Caco-2 (cell line): ENCODE data around the gene GNPTAB. TPM values are rescaled to one million over a fixed set of nuclear protein-coding genes. Genes with fewer than 3 reads are reported as not detected.

ENCODE experiments used
- BruUV-seq: library from RNA; stranded (reverse); fragments of 400-500 nt; replicated peaks from 2 replicates; lab custom pipeline; 2021; lab: Mats Ljungman, UMichigan
- CTCF ChIA-PET: fragments of 300-600 bp; sonication (Branson Sonifier 250); formaldehyde crosslinking; loops from one replicate; lab custom pipeline; 2022; ENCODE audit warnings: antibody characterized with exemption; lab: Charles Lee
- POLR2A ChIA-PET: fragments of 300-600 bp; sonication (Branson Sonifier 250); formaldehyde crosslinking; loops from one replicate; lab custom pipeline; 2022; ENCODE audit warnings: antibody characterized with exemption; lab: Charles Lee
- DNase-seq, 2 experiments: peaks; one replicate each; pipeline versions ENCODE4 v3.0.0 to v3.0.0-alpha.2; 2020 to 2022
- H3K27me3 ChIP-seq: replicated peaks from 2 replicates; pipeline ENCODE4 v1.6.0; 2011; ENCODE audit warnings: low read length; ENCODE audit not compliant: control insufficient read depth, insufficient read depth
- H3K36me3 ChIP-seq: 2 replicates; pipeline ENCODE4 v1.5.1; 2011; ENCODE audit warnings: low read length; ENCODE audit not compliant: control insufficient read depth, insufficient read depth
- H3K4me1 ChIP-seq: fragments of 250-450 bp; sonication (Bioruptor Pico); 2 replicates; pipeline ENCODE4 v1.5.1; 2020; ENCODE audit warnings: mild to moderate bottlenecking
- H3K4me3 ChIP-seq: 2 replicates; pipeline ENCODE4 v1.5.1; 2011; ENCODE audit warnings: low read depth, mild to moderate bottlenecking, control low read depth, low read length
- H3K9me3 ChIP-seq: fragments of 250-450 bp; sonication (Bioruptor Pico); 2 replicates; pipeline ENCODE4 v1.5.1; 2020; ENCODE audit warnings: mild to moderate bottlenecking, moderate library complexity
- H3K27ac Mint-ChIP-seq: one replicate; pipeline ENCODE4 v1.8.0; 2022; ENCODE audit warnings: mixed read lengths; ENCODE audit not compliant: unreplicated experiment
- H3K27me3 Mint-ChIP-seq: one replicate; pipeline ENCODE4 v1.8.0; 2022; ENCODE audit warnings: mixed read lengths; ENCODE audit not compliant: insufficient read depth, unreplicated experiment
- H3K36me3 Mint-ChIP-seq: one replicate; pipeline ENCODE4 v1.8.0; 2022; ENCODE audit warnings: mild to moderate bottlenecking, mixed read lengths; ENCODE audit not compliant: insufficient read depth, unreplicated experiment
- H3K4me1 Mint-ChIP-seq: one replicate; pipeline ENCODE4 v1.8.0; 2022; ENCODE audit warnings: low read depth, mixed read lengths; ENCODE audit not compliant: unreplicated experiment
- H3K4me3 Mint-ChIP-seq: one replicate; pipeline ENCODE4 v1.8.0; 2022; ENCODE audit warnings: mild to moderate bottlenecking, moderate library complexity, mixed read lengths; ENCODE audit not compliant: unreplicated experiment
- H3K9me3 Mint-ChIP-seq: one replicate; pipeline ENCODE4 v1.8.0; 2022; ENCODE audit warnings: mixed read lengths; ENCODE audit not compliant: unreplicated experiment
- intact Hi-C: fragments of 100-400 bp; cut with micrococcal nuclease; formaldehyde crosslinking; loops from one replicate; pipeline ENCODE4 v1.10.0; 2022; ENCODE audit not compliant: unreplicated experiment
- total RNA-seq: library from RNA; stranded (reverse); gene quantifications from 2 replicates; pipeline ENCODE4 v1.2.3, GENCODE V29; 2022
- TF ChIP-seq, protein P1 (sequence below), 2 experiments: fragments of 200-600 bp in 1 of 2; IDR thresholded peaks; 1 replicate in 1 of 2; 2 replicates in 1 of 2; pipeline versions ENCODE4 v1.5.1 to v1.8.0; 2011 to 2022; ENCODE audit warnings: antibody characterized with exemption in 1 of 2, control low read depth in 1 of 2, inconsistent platforms in 1 of 2, low read depth in 1 of 2, low read length in 1 of 2, mild to moderate bottlenecking in 1 of 2, moderate library complexity in 1 of 2; ENCODE audit not compliant: insufficient read depth in 1 of 2, severe bottlenecking in 1 of 2, unreplicated experiment in 1 of 2

The GNPTAB gene
- total RNA-seq, 1 experiment from 2014 or later = 39.1 TPM

DNA sequence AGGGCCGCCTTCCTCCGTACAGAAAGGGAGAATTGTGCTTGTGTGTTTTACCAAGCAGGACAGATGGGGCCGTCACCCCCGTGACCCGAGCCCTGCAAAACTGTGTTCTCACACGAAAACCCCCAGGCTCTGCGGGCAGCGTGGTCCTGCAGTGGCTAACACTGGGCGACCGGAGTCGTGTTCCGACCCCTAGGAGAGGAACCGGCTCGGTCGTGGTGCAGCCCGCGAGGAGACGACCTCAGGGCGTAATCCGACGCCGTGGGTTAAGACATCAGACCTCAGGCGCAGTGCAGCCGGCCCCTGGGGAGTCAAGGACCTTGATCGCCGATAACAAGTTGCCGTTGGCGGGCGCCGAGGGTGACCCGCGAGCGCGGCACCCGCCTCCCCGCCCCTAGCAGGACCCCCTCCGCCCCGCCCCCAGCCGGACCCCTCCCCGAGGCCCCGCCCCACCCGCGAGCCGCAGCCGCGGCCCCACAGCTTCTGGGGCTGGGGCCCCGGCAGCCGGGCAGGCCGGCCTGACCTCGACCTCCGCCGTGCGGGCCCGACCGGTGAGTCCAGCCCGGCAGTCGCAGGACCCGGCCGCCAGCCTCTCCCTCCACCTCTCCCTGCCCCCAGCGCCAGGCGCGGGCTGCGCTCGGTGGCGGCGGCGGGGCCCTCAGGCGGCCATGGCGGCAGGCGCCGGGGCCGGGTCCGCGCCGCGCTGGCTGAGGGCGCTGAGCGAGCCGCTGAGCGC is 133.4 kb downstream of the GNPTAB start, which contains the start of gene CHPT1:
Gene CHPT1 (plus strand): TSS at position 444 of the 733 bp plus-strand sequence. CDS start 222 bp downstream, at position 666.
- peak within 1 kb of the TSS; percentile 94 for H3K4me3 Mint-ChIP-seq
- peak; percentile 86 to 90 for DNase-seq
- Histone ChIP-seq H3K4me3 (peak within 1 kb of the TSS; percentile 81), H3K27me3 (no peaks in the 10 kb centered on the region), H3K36me3 (no peaks in the 10 kb centered on the region), H3K4me1 (peaks cover 15% of the 10 kb centered on the region), H3K9me3 (no peaks in the 10 kb centered on the region)
- peaks cover 17% of the 10 kb centered on the region for H3K4me1 Mint-ChIP-seq
- H3K9me3 Mint-ChIP-seq = no peaks in the 10 kb centered on the region
- no peaks in the 10 kb centered on the region for H3K27me3 Mint-ChIP-seq
- H3K36me3 Mint-ChIP-seq = no peaks in the 10 kb centered on the region
- POLR2A ChIA-PET = interaction anchor here (0.6 kb wide), 2 partner anchors 134 to 191 kb away, joined by 4 read pairs; no protein-coding TSS in a partner anchor
- intact Hi-C loops = loop anchor here (1.0 to 2.0 kb wide), 4 partner anchors 27 to 127 kb away; no protein-coding TSS in a partner anchor
- CTCF ChIA-PET = interaction anchor here (1.3 kb wide), 1 partner anchor 207 kb away, joined by 3 read pairs; no protein-coding TSS in a partner anchor
- TF ChIP-seq, protein P1, sequence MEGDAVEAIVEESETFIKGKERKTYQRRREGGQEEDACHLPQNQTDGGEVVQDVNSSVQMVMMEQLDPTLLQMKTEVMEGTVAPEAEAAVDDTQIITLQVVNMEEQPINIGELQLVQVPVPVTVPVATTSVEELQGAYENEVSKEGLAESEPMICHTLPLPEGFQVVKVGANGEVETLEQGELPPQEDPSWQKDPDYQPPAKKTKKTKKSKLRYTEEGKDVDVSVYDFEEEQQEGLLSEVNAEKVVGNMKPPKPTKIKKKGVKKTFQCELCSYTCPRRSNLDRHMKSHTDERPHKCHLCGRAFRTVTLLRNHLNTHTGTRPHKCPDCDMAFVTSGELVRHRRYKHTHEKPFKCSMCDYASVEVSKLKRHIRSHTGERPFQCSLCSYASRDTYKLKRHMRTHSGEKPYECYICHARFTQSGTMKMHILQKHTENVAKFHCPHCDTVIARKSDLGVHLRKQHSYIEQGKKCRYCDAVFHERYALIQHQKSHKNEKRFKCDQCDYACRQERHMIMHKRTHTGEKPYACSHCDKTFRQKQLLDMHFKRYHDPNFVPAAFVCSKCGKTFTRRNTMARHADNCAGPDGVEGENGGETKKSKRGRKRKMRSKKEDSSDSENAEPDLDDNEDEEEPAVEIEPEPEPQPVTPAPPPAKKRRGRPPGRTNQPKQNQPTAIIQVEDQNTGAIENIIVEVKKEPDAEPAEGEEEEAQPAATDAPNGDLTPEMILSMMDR (IDR thresholded peaks at IDR 0.05; ENCODE audit: insufficient read depth in 1 of 2, low read depth in 1 of 2, low read length in 1 of 2, severe bottlenecking in 1 of 2, unreplicated experiment in 1 of 2) = no peak
- BruUV-seq = no TSS peak
- H3K27ac Mint-ChIP-seq = peak within 1 kb of the TSS; percentile 77

DNA sequence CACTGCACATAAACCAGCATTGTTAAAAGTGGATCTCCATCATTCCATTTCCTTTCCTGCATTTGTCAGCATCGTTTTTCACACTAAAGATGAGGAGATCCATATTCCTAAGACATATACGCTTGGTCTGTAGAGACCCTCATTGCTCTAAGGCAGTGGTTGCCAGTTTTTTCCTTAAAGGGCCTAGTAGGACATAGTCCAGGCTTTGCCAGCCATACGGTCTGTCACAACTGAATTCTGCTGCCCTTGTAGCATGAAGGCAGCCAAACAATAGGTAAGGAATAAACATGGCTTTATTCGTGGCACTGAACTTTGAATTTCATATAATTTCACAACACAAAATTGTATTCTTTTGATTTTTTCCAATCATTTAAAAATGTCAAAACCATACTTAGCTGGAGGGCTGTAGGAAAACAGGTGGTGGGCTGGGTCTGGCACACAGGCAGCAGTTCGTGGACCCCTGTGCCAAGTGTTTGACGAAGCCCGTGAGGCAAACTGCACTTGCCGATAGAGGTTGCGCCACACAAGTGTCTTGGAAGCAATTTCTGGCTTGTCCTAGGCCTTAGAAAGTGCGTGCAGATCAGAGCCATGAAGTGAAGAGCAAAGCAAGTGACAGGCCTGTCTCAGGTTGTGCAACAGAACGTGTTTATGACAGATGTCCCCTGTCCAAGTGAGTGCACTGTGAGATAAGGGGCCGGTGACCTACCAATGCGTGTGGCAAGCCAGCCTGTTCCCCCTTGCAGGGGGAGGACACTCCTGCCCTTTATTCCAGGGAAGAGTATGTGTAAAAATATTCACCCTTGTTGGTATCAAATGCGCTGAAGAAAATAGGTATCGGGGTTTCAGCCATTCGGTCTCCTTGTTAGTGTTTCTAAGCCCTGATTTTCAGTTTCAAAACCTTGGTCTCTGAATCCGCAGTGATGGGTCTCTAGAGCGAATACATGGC is 134.2 kb downstream of the GNPTAB start:
- Mint-ChIP-seq H3K27me3 (no peaks in the 10 kb centered on the region), H3K27ac (peak overlapping the region; percentile 77), H3K4me3 (peak overlapping the region; percentile 94), H3K36me3 (no peaks in the 10 kb centered on the region), H3K9me3 (no peaks in the 10 kb centered on the region), H3K4me1 (peaks cover 17% of the 10 kb centered on the region)
- TF ChIP-seq, protein P1 (IDR thresholded peaks at IDR 0.05; ENCODE audit: insufficient read depth in 1 of 2, low read depth in 1 of 2, low read length in 1 of 2, severe bottlenecking in 1 of 2, unreplicated experiment in 1 of 2) = no peak
- Histone ChIP-seq H3K27me3 (no peaks in the 10 kb centered on the region), H3K9me3 (no peaks in the 10 kb centered on the region), H3K4me1 (peaks cover 15% of the 10 kb centered on the region), H3K4me3 (peak overlapping the region; percentile 81), H3K36me3 (no peaks in the 10 kb centered on the region)
- intact Hi-C loops = loop anchor here (1.0 to 2.0 kb wide), 4 partner anchors 26 to 126 kb away; no protein-coding TSS in a partner anchor
- DNase-seq = peak; percentile 66 to 74
- CTCF ChIA-PET = no interaction called here
- POLR2A ChIA-PET = interaction anchor here (0.6 kb wide), 1 partner anchor 190 kb away, joined by 4 read pairs; no protein-coding TSS in a partner anchor
- BruUV-seq = no TSS peak

DNA sequence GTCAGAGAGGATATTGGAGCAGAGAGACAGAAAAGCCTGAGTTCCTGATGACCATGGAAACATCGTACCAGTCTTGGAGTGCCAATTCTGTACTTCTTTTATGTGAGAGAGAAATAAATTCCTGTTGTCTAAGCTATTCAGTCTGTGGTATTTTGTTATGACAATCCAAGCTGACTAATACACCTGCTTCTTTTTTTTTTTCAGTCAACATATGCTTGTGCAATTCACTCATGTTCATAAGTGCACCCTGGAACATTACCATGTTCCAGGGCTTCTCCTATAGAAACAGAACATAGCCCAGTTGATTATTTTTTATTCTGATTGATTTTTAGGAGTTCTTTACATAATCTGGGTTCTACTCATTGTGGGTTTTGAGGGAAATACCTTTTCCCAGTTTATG is 135.1 kb downstream of the GNPTAB start:
- no peak overlapping the region for H3K4me3 Mint-ChIP-seq
- H3K36me3 ChIP-seq = no peaks in the 10 kb centered on the region
- H3K4me1 ChIP-seq = peaks cover 15% of the 10 kb centered on the region
- no peaks in the 10 kb centered on the region for H3K9me3 ChIP-seq
- no TSS peak for BruUV-seq
- H3K27me3 Mint-ChIP-seq = no peaks in the 10 kb centered on the region
- intact Hi-C loops = loop anchor here (2.0 kb wide), 1 partner anchor 95 kb away; no protein-coding TSS in a partner anchor
- ChIA-PET CTCF (no interaction called here), POLR2A (no interaction called here)
- H3K36me3 Mint-ChIP-seq = no peaks in the 10 kb centered on the region
- no peaks in the 10 kb centered on the region for H3K9me3 Mint-ChIP-seq
- TF ChIP-seq, protein P1 (IDR thresholded peaks at IDR 0.05; ENCODE audit: insufficient read depth in 1 of 2, low read depth in 1 of 2, low read length in 1 of 2, severe bottlenecking in 1 of 2, unreplicated experiment in 1 of 2) = no peak
- DNase-seq = no peak
- H3K27ac Mint-ChIP-seq = no peak overlapping the region
- H3K4me1 Mint-ChIP-seq = peaks cover 17% of the 10 kb centered on the region
- H3K4me3 ChIP-seq = no peak overlapping the region
- H3K27me3 ChIP-seq = no peaks in the 10 kb centered on the region
